HL-60 (cell line): ENCODE results near the gene TTC21A.

ENCODE experiments used
- GABPA ChIP-seq: IDR thresholded peaks from 2 replicates; pipeline ENCODE4 v1.6.1; 2012; ENCODE audit warnings: low read depth
- POLR2AphosphoS5 ChIP-seq: IDR thresholded peaks from 2 replicates; pipeline ENCODE4 v1.6.1; 2012; ENCODE audit warnings: low read depth
- REST ChIP-seq: IDR thresholded peaks from 2 replicates; pipeline ENCODE4 v1.6.1; 2012; ENCODE audit warnings: low read depth; ENCODE audit not compliant: insufficient replicate concordance
- SPI1 ChIP-seq: IDR thresholded peaks from 2 replicates; pipeline ENCODE4 v1.6.1; 2012; ENCODE audit warnings: low read depth, mild to moderate bottlenecking, borderline replicate concordance
- TF ChIP-seq, protein P1 (sequence below): IDR thresholded peaks from one replicate; pipeline ENCODE4 v1.5.1; 2011; ENCODE audit warnings: low read length, control low read depth, inconsistent platforms; ENCODE audit not compliant: insufficient read depth

DNA sequence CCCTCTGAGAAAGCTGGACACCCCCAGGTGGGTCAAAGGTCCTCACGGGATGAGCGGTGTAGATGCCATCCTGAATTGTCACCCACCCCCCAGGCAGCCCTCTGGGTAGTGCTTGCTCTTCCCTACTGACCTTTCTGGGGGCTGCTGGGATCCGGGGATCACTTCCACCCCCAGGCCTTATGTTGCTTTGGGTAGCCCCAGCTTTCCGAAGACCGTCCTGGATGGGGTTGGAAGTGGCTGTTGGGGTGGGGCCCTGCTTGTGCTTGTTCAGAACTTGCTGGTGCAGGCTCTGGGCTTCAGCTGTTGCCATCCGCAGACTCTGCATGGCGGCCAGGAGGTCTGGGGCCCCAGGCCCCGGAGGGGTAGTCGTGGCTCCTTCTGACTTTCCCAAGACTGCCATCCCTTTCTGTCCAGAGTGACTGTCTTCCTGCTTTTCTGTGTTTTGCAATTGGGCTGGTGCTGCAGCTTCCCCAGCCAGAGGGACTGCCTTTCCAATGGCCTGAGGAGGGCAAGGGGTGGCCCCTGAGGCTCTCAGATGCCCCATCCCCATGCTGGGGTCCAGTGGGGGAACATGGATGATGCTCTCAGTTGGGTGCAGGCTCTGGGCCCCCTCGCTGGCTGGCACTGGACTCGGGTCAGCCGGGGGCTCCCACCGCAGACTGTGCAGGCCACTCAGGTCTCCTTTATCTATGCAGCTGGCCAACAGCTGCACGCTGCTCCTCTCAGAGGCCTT, 78.6 kb downstream of the TTC21A start:
- TF ChIP-seq, protein P1, sequence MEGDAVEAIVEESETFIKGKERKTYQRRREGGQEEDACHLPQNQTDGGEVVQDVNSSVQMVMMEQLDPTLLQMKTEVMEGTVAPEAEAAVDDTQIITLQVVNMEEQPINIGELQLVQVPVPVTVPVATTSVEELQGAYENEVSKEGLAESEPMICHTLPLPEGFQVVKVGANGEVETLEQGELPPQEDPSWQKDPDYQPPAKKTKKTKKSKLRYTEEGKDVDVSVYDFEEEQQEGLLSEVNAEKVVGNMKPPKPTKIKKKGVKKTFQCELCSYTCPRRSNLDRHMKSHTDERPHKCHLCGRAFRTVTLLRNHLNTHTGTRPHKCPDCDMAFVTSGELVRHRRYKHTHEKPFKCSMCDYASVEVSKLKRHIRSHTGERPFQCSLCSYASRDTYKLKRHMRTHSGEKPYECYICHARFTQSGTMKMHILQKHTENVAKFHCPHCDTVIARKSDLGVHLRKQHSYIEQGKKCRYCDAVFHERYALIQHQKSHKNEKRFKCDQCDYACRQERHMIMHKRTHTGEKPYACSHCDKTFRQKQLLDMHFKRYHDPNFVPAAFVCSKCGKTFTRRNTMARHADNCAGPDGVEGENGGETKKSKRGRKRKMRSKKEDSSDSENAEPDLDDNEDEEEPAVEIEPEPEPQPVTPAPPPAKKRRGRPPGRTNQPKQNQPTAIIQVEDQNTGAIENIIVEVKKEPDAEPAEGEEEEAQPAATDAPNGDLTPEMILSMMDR = no peak
- TF ChIP-seq POLR2AphosphoS5 = no peak
- no peak for TF ChIP-seq REST
- TF ChIP-seq GABPA = no peak
- no peak for TF ChIP-seq SPI1
